CD8-positive, alpha-beta memory T cell (primary cell): Measurements from ENCODE around the gene HGFAC. TPM values are rescaled to one million over a fixed set of nuclear protein-coding genes. Genes with fewer than 3 reads are reported as not detected.

Source experiments
- CTCF ChIA-PET: fragments of 350-600 bp; sonication (Branson Sonifier 250); formaldehyde crosslinking; loops from one replicate; lab custom pipeline; 2021; ENCODE audit warnings: antibody characterized with exemption; lab: Charles Lee
- POLR2A ChIA-PET: fragments of 350-600 bp; sonication (Branson Sonifier 250); formaldehyde crosslinking; loops from one replicate; lab custom pipeline; 2021; ENCODE audit warnings: antibody characterized with exemption; lab: Charles Lee
- DNase-seq, 5 donors: peaks; one replicate each; pipeline versions ENCODE4 v3.0.0 to v3.0.0-alpha.2; 2020 to 2022; ENCODE audit warnings: mixed read lengths in 1 of 5
- H3K27ac ChIP-seq: one replicate; pipeline ENCODE4 v1.7.0; 2013; ENCODE audit warnings: low read depth, mild to moderate bottlenecking, low read length, moderate library complexity
- H3K27me3 ChIP-seq: 2 replicates; pipeline ENCODE4 v1.7.0; 2013; ENCODE audit warnings: low read length, mild to moderate bottlenecking; ENCODE audit not compliant: insufficient read depth, poor library complexity, severe bottlenecking
- H3K36me3 ChIP-seq: 2 replicates; pipeline ENCODE4 v1.7.0; 2013; ENCODE audit warnings: mild to moderate bottlenecking, low read length, moderate library complexity; ENCODE audit not compliant: insufficient read depth
- H3K4me1 ChIP-seq: 2 replicates; pipeline ENCODE4 v1.7.0; 2013; ENCODE audit warnings: mild to moderate bottlenecking, low read length, moderate library complexity; ENCODE audit not compliant: insufficient read depth
- H3K4me3 ChIP-seq: 2 replicates; pipeline ENCODE4 v1.7.0; 2013; ENCODE audit warnings: mild to moderate bottlenecking, low read length
- H3K9me3 ChIP-seq: 2 replicates; pipeline ENCODE4 v1.7.0; 2013; ENCODE audit warnings: mild to moderate bottlenecking, low read length
- H3K27ac Mint-ChIP-seq, 8 donors: one replicate each; pipeline ENCODE4 v1.8.0; 2020 to 2021; ENCODE audit warnings: mixed read lengths in 8 of 8, mild to moderate bottlenecking in 6 of 8, inconsistent platforms in 3 of 8, moderate library complexity in 3 of 8
- H3K27me3 Mint-ChIP-seq, 2 donors: one replicate each; pipeline ENCODE4 v1.8.0; 2020 to 2021; ENCODE audit warnings: mixed read lengths in 2 of 2, mild to moderate bottlenecking in 1 of 2, moderate library complexity in 1 of 2
- H3K36me3 Mint-ChIP-seq, 3 donors: one replicate each; pipeline ENCODE4 v1.8.0; 2020 to 2021; ENCODE audit warnings: mixed read lengths in 3 of 3, inconsistent platforms in 1 of 3, mild to moderate bottlenecking in 1 of 3
- H3K4me1 Mint-ChIP-seq, 3 donors: one replicate each; pipeline ENCODE4 v1.8.0; 2020 to 2021; ENCODE audit warnings: mixed read lengths in 3 of 3, inconsistent platforms in 1 of 3, mild to moderate bottlenecking in 1 of 3
- H3K4me3 Mint-ChIP-seq, 7 donors: one replicate each; pipeline ENCODE4 v1.8.0; 2020 to 2021; ENCODE audit warnings: mixed read lengths in 7 of 7, mild to moderate bottlenecking in 6 of 7, moderate library complexity in 4 of 7, inconsistent platforms in 2 of 7
- H3K9me3 Mint-ChIP-seq, 5 donors: one replicate each; pipeline ENCODE4 v1.8.0; 2020 to 2022; ENCODE audit warnings: mixed read lengths in 5 of 5, mild to moderate bottlenecking in 3 of 5, moderate library complexity in 2 of 5, inconsistent platforms in 1 of 5
- polyA plus RNA-seq: library from polyadenylated mRNA; unstranded; fragments of 300-500 nt; fragmentation: Illumina TruSeq; gene quantifications from one replicate; pipeline ENCODE4 v1.2.3, GENCODE V29; 2021
- total RNA-seq, 2 experiments: library from RNA; stranded (reverse); gene quantifications; one replicate each; pipeline ENCODE4 v1.2.3, GENCODE V29; 2021

Gene HGFAC
- total and polyA plus RNA-seq, 3 experiments from 2014 or later: not detected

GRCh38 chr4:3402491-3403347, 39.0 kb upstream of the HGFAC start:
- Histone ChIP-seq H3K9me3 (no peaks in the 10 kb centered on the region), H3K36me3 (no peaks in the 10 kb centered on the region), H3K27ac (no peak overlapping the region), H3K27me3 (no peaks in the 10 kb centered on the region), H3K4me3 (no peak overlapping the region), H3K4me1 (no peaks in the 10 kb centered on the region)
- H3K4me1 Mint-ChIP-seq: no peaks in the 10 kb centered on the region
- H3K36me3 Mint-ChIP-seq: no peaks in the 10 kb centered on the region
- POLR2A ChIA-PET: no interaction called here
- DNase-seq: no peak
- no peaks in the 10 kb centered on the region for H3K9me3 Mint-ChIP-seq
- H3K27me3 Mint-ChIP-seq: no peaks in the 10 kb centered on the region
- CTCF ChIA-PET: no interaction called here
- H3K27ac Mint-ChIP-seq: no peak overlapping the region
- H3K4me3 Mint-ChIP-seq: no peak overlapping the region

- no peaks in the 10 kb centered on the region for H3K9me3 ChIP-seq
- H3K36me3 Mint-ChIP-seq: no peaks in the 10 kb centered on the region
- no peaks in the 10 kb centered on the region for H3K4me1 ChIP-seq
- H3K27me3 ChIP-seq: no peaks in the 10 kb centered on the region
- no peaks in the 10 kb centered on the region for H3K4me1 Mint-ChIP-seq
- no peaks in the 10 kb centered on the region for H3K9me3 Mint-ChIP-seq
- H3K4me3 Mint-ChIP-seq: no peak overlapping the region
- H3K27ac ChIP-seq: no peak overlapping the region
- H3K27me3 Mint-ChIP-seq: no peaks in the 10 kb centered on the region
- H3K27ac Mint-ChIP-seq: no peak overlapping the region
- ChIA-PET POLR2A (no interaction called here), CTCF (no interaction called here)
- DNase-seq: no peak
- no peak overlapping the region for H3K4me3 ChIP-seq
- no peaks in the 10 kb centered on the region for H3K36me3 ChIP-seq
Measured at GRCh38 chr4:3403348-3403906, 38.3 kb upstream of the HGFAC start.

GRCh38 chr4:3404546-3404945, 37.2 kb upstream of the HGFAC start:
- no peaks in the 10 kb centered on the region for H3K4me1 ChIP-seq
- Mint-ChIP-seq H3K27ac (peak overlapping the region in 1 of 8 donors; percentile 36), H3K9me3 (no peaks in the 10 kb centered on the region), H3K36me3 (no peaks in the 10 kb centered on the region), H3K4me3 (no peak overlapping the region), H3K4me1 (no peaks in the 10 kb centered on the region), H3K27me3 (no peaks in the 10 kb centered on the region)
- no peak overlapping the region for H3K27ac ChIP-seq
- CTCF ChIA-PET: no interaction called here
- DNase-seq: no peak
- no peaks in the 10 kb centered on the region for H3K9me3 ChIP-seq
- H3K4me3 ChIP-seq: no peak overlapping the region
- no peaks in the 10 kb centered on the region for H3K27me3 ChIP-seq
- POLR2A ChIA-PET: no interaction called here
- no peaks in the 10 kb centered on the region for H3K36me3 ChIP-seq

GRCh38 chr4:3405176-3405575, 36.6 kb upstream of the HGFAC start:
- H3K4me3 ChIP-seq: no peak overlapping the region
- no peaks in the 10 kb centered on the region for H3K4me1 ChIP-seq
- Mint-ChIP-seq H3K27me3 (no peaks in the 10 kb centered on the region), H3K9me3 (no peaks in the 10 kb centered on the region), H3K4me1 (no peaks in the 10 kb centered on the region), H3K4me3 (no peak overlapping the region), H3K27ac (peak overlapping the region in 1 of 8 donors; percentile 32), H3K36me3 (no peaks in the 10 kb centered on the region)
- no peaks in the 10 kb centered on the region for H3K36me3 ChIP-seq
- no peak overlapping the region for H3K27ac ChIP-seq
- ChIA-PET POLR2A (no interaction called here), CTCF (no interaction called here)
- no peaks in the 10 kb centered on the region for H3K27me3 ChIP-seq
- H3K9me3 ChIP-seq: no peaks in the 10 kb centered on the region
- no peak for DNase-seq

GRCh38 chr4:3406021-3406420, 35.7 kb upstream of the HGFAC start:
- H3K9me3 Mint-ChIP-seq: no peaks in the 10 kb centered on the region

GRCh38 chr4:3406431-3406830, 35.3 kb upstream of the HGFAC start:
- H3K4me3 Mint-ChIP-seq: no peak overlapping the region
- H3K9me3 ChIP-seq: no peaks in the 10 kb centered on the region
- no peaks in the 10 kb centered on the region for H3K4me1 ChIP-seq
- H3K4me3 ChIP-seq: no peak overlapping the region
- H3K36me3 ChIP-seq: no peaks in the 10 kb centered on the region
- CTCF ChIA-PET: no interaction called here
- POLR2A ChIA-PET: no interaction called here
- H3K27ac ChIP-seq: no peak overlapping the region
- DNase-seq: no peak
- no peaks in the 10 kb centered on the region for H3K9me3 Mint-ChIP-seq
- no peaks in the 10 kb centered on the region for H3K27me3 Mint-ChIP-seq
- no peaks in the 10 kb centered on the region for H3K4me1 Mint-ChIP-seq
- H3K27me3 ChIP-seq: no peaks in the 10 kb centered on the region
- no peak overlapping the region for H3K27ac Mint-ChIP-seq
- H3K36me3 Mint-ChIP-seq: no peaks in the 10 kb centered on the region

More at GRCh38 chr4:3406021-3406420, 35.7 kb upstream of the HGFAC start:
- Mint-ChIP-seq H3K27me3 (no peaks in the 10 kb centered on the region), H3K27ac (no peak overlapping the region), H3K4me1 (no peaks in the 10 kb centered on the region), H3K36me3 (no peaks in the 10 kb centered on the region), H3K4me3 (no peak overlapping the region)
- POLR2A ChIA-PET: no interaction called here
- Histone ChIP-seq H3K4me1 (no peaks in the 10 kb centered on the region), H3K27ac (no peak overlapping the region), H3K36me3 (no peaks in the 10 kb centered on the region), H3K4me3 (no peak overlapping the region), H3K27me3 (no peaks in the 10 kb centered on the region), H3K9me3 (no peaks in the 10 kb centered on the region)
- DNase-seq: no peak
- CTCF ChIA-PET: no interaction called here

- Mint-ChIP-seq H3K36me3 (no peaks in the 10 kb centered on the region), H3K9me3 (no peaks in the 10 kb centered on the region), H3K27ac (no peak overlapping the region), H3K4me1 (no peaks in the 10 kb centered on the region), H3K4me3 (no peak overlapping the region), H3K27me3 (no peaks in the 10 kb centered on the region)
- ChIA-PET CTCF (no interaction called here), POLR2A (no interaction called here)
- no peak for DNase-seq
- Histone ChIP-seq H3K27ac (no peak overlapping the region), H3K9me3 (no peaks in the 10 kb centered on the region), H3K4me3 (no peak overlapping the region), H3K36me3 (no peaks in the 10 kb centered on the region), H3K4me1 (no peaks in the 10 kb centered on the region), H3K27me3 (no peaks in the 10 kb centered on the region)
Measured at GRCh38 chr4:3407171-3407771, 34.5 kb upstream of the HGFAC start.

- no peak overlapping the region for H3K4me3 Mint-ChIP-seq
- CTCF ChIA-PET: no interaction called here
- no peaks in the 10 kb centered on the region for H3K4me1 Mint-ChIP-seq
- no peaks in the 10 kb centered on the region for H3K36me3 Mint-ChIP-seq
- no peak for DNase-seq
- no peak overlapping the region for H3K27ac ChIP-seq
- no peaks in the 10 kb centered on the region for H3K27me3 Mint-ChIP-seq
- H3K27ac Mint-ChIP-seq: peak overlapping the region in 1 of 8 donors; percentile 36
- POLR2A ChIA-PET: no interaction called here
- H3K36me3 ChIP-seq: no peaks in the 10 kb centered on the region
- no peaks in the 10 kb centered on the region for H3K4me1 ChIP-seq
- H3K9me3 ChIP-seq: no peaks in the 10 kb centered on the region
- no peaks in the 10 kb centered on the region for H3K9me3 Mint-ChIP-seq
- H3K4me3 ChIP-seq: no peak overlapping the region
- no peaks in the 10 kb centered on the region for H3K27me3 ChIP-seq
Measured at GRCh38 chr4:3407930-3408792, 33.6 kb upstream of the HGFAC start.
